ENCODE measurements around the gene PRKRA. TPM values are rescaled to one million over a fixed set of nuclear protein-coding genes. Genes with fewer than 3 reads are reported as not detected.
"Not testable (repeated sequence)": the region's sequence is repeated elsewhere in the genome, so short reads cannot be mapped to it uniquely, and the experiment has no call there.

The PRKRA gene
- total RNA-seq, 1 experiment from 2014 or later: 80.1 TPM

- DNase-seq (ENCODE audit: low read depth in 1 of 2, low spot score in 2 of 2): no peak
- Histone ChIP-seq H3K4me1 (replicated peaks) (peaks cover 18% of the 10 kb centered on the region), H3K27me3 (replicated peaks) (no peaks in the 10 kb centered on the region), H3K36me3 (no peaks in the 10 kb centered on the region), H3K4me3 (no peak overlapping the region), H3K27ac (no peak overlapping the region), H3K9me3 (replicated peaks) (no peaks in the 10 kb centered on the region)
Measured at GRCh38 chr2:178415979-178416378, 35.0 kb downstream of the PRKRA start.

- H3K27me3 ChIP-seq (replicated peaks): no peaks in the 10 kb centered on the region
Measured at GRCh38 chr2:178414266-178415247, 36.4 kb downstream of the PRKRA start.

GRCh38 chr2:178413472-178414265 is 37.3 kb downstream of the PRKRA start:
- peak overlapping the region; percentile 99 for H3K27ac ChIP-seq
- H3K27me3 ChIP-seq (replicated peaks): no peaks in the 10 kb centered on the region
- H3K36me3 ChIP-seq: no peaks in the 10 kb centered on the region
- no peaks in the 10 kb centered on the region for H3K9me3 ChIP-seq (replicated peaks)
- DNase-seq (ENCODE audit: low read depth in 1 of 2, low spot score in 2 of 2): peak; percentile 83 to 95
- H3K4me1 ChIP-seq (replicated peaks): peaks cover 14% of the 10 kb centered on the region
- H3K4me3 ChIP-seq: peak overlapping the region; percentile 64

More at GRCh38 chr2:178414266-178415247, 36.4 kb downstream of the PRKRA start:
- peaks cover 18% of the 10 kb centered on the region for H3K4me1 ChIP-seq (replicated peaks)
- no peaks in the 10 kb centered on the region for H3K9me3 ChIP-seq (replicated peaks)
- H3K36me3 ChIP-seq: no peaks in the 10 kb centered on the region
- H3K4me3 ChIP-seq: peak overlapping the region; percentile 64
- H3K27ac ChIP-seq: peak overlapping the region; percentile 99
- peak; percentile 86 to 93 for DNase-seq (ENCODE audit: low read depth in 1 of 2, low spot score in 2 of 2)

GRCh38 chr2:178412453-178412852 is 38.5 kb downstream of the PRKRA start:
- not testable (repeated sequence) for H3K4me3 ChIP-seq

GRCh38 chr2:178412047-178412446 is 38.9 kb downstream of the PRKRA start:
- DNase-seq (ENCODE audit: low read depth in 1 of 2, low spot score in 2 of 2): no peak
- no peaks in the 10 kb centered on the region for H3K36me3 ChIP-seq
- H3K27me3 ChIP-seq (replicated peaks): no peaks in the 10 kb centered on the region
- H3K4me1 ChIP-seq (replicated peaks): peaks cover 12% of the 10 kb centered on the region
- no peaks in the 10 kb centered on the region for H3K9me3 ChIP-seq (replicated peaks)
- H3K27ac ChIP-seq: no peak overlapping the region
- H3K4me3 ChIP-seq: no peak overlapping the region

More at GRCh38 chr2:178412453-178412852, 38.5 kb downstream of the PRKRA start:
- not testable (repeated sequence) for H3K27ac ChIP-seq; H3K36me3 ChIP-seq; H3K27me3 ChIP-seq (replicated peaks); DNase-seq (ENCODE audit: low read depth in 1 of 2, low spot score in 2 of 2); H3K9me3 ChIP-seq (replicated peaks)
- peaks cover 10% of the 10 kb centered on the region for H3K4me1 ChIP-seq (replicated peaks)

GRCh38 chr2:178409261-178409660 is 41.7 kb downstream of the PRKRA start:
- no peak for DNase-seq (ENCODE audit: low read depth in 1 of 2, low spot score in 2 of 2)
- Histone ChIP-seq H3K27me3 (replicated peaks) (no peaks in the 10 kb centered on the region), H3K4me3 (no peak overlapping the region), H3K27ac (no peak overlapping the region), H3K4me1 (replicated peaks) (peaks cover 12% of the 10 kb centered on the region), H3K36me3 (no peaks in the 10 kb centered on the region), H3K9me3 (replicated peaks) (no peaks in the 10 kb centered on the region)

- Histone ChIP-seq H3K4me1 (replicated peaks) (peaks cover 18% of the 10 kb centered on the region), H3K27me3 (replicated peaks) (no peaks in the 10 kb centered on the region), H3K9me3 (replicated peaks) (no peaks in the 10 kb centered on the region), H3K27ac (no peak overlapping the region), H3K36me3 (no peaks in the 10 kb centered on the region), H3K4me3 (no peak overlapping the region)
- peak; percentile 52 to 72 for DNase-seq (ENCODE audit: low read depth in 1 of 2, low spot score in 2 of 2)
Measured at GRCh38 chr2:178404368-178404767, 46.6 kb downstream of the PRKRA start.

- no peaks in the 10 kb centered on the region for H3K27me3 ChIP-seq (replicated peaks)
- no peak overlapping the region for H3K27ac ChIP-seq
- H3K4me1 ChIP-seq (replicated peaks): peaks cover 18% of the 10 kb centered on the region
- H3K4me3 ChIP-seq: no peak overlapping the region
- no peaks in the 10 kb centered on the region for H3K9me3 ChIP-seq (replicated peaks)
- H3K36me3 ChIP-seq: no peaks in the 10 kb centered on the region
- no peak for DNase-seq (ENCODE audit: low read depth in 1 of 2, low spot score in 2 of 2)
Measured at GRCh38 chr2:178403671-178404306, 47.2 kb downstream of the PRKRA start.

- H3K4me3 ChIP-seq: no peak overlapping the region
- H3K36me3 ChIP-seq: no peaks in the 10 kb centered on the region
- no peak for DNase-seq (ENCODE audit: low read depth in 1 of 2, low spot score in 2 of 2)
- H3K27ac ChIP-seq: no peak overlapping the region
- peaks cover 16% of the 10 kb centered on the region for H3K4me1 ChIP-seq (replicated peaks)
- H3K27me3 ChIP-seq (replicated peaks): no peaks in the 10 kb centered on the region
- H3K9me3 ChIP-seq (replicated peaks): no peaks in the 10 kb centered on the region
Measured at GRCh38 chr2:178401994-178402437, 49.0 kb downstream of the PRKRA start.

- Histone ChIP-seq H3K4me3 (no peak overlapping the region), H3K4me1 (replicated peaks) (no peaks in the 10 kb centered on the region), H3K9me3 (replicated peaks) (no peaks in the 10 kb centered on the region), H3K27ac (no peak overlapping the region), H3K36me3 (no peaks in the 10 kb centered on the region), H3K27me3 (replicated peaks) (no peaks in the 10 kb centered on the region)
- no peak for DNase-seq (ENCODE audit: low read depth in 1 of 2, low spot score in 2 of 2)
Measured at GRCh38 chr2:178397002-178397605, 53.9 kb downstream of the PRKRA start.

GRCh38 chr2:178395941-178396570 is 54.9 kb downstream of the PRKRA start:
- Histone ChIP-seq H3K27me3 (replicated peaks) (no peaks in the 10 kb centered on the region), H3K36me3 (no peaks in the 10 kb centered on the region), H3K27ac (no peak overlapping the region), H3K4me3 (no peak overlapping the region), H3K4me1 (replicated peaks) (no peaks in the 10 kb centered on the region), H3K9me3 (replicated peaks) (no peaks in the 10 kb centered on the region)
- no peak for DNase-seq (ENCODE audit: low read depth in 1 of 2, low spot score in 2 of 2)

- Histone ChIP-seq H3K36me3 (no peaks in the 10 kb centered on the region), H3K4me1 (replicated peaks) (no peaks in the 10 kb centered on the region), H3K27ac (no peak overlapping the region), H3K9me3 (replicated peaks) (no peaks in the 10 kb centered on the region), H3K27me3 (replicated peaks) (no peaks in the 10 kb centered on the region), H3K4me3 (no peak overlapping the region)
- no peak for DNase-seq (ENCODE audit: low read depth in 1 of 2, low spot score in 2 of 2)
Measured at GRCh38 chr2:178395295-178395694, 55.7 kb downstream of the PRKRA start.

- Histone ChIP-seq H3K27me3 (replicated peaks) (no peaks in the 10 kb centered on the region), H3K4me3 (no peak overlapping the region), H3K4me1 (replicated peaks) (no peaks in the 10 kb centered on the region), H3K9me3 (replicated peaks) (no peaks in the 10 kb centered on the region), H3K36me3 (no peaks in the 10 kb centered on the region), H3K27ac (no peak overlapping the region)
- no peak for DNase-seq (ENCODE audit: low read depth in 1 of 2, low spot score in 2 of 2)
Measured at GRCh38 chr2:178394859-178395258, 56.1 kb downstream of the PRKRA start.
